Testis (tissue), 2 donors: ENCODE data around the gene MAST3.

Experiments used
- CTCF ChIP-seq, 3 experiments: fragments of 450-650 bp in 2 of 3; fragments of 200-600 bp in 1 of 3; sonication (generic) in 1 of 3; IDR thresholded peaks; one replicate each; pipeline ENCODE4 v1.5.1; 2016 to 2019; ENCODE audit warnings: antibody characterized with exemption in 3 of 3, mild to moderate bottlenecking in 2 of 3, moderate library complexity in 1 of 3
- POLR2A ChIP-seq: fragments of 450-650 bp; IDR thresholded peaks from one replicate; pipeline ENCODE4 v1.6.1; 2017; ENCODE audit warnings: antibody characterized with exemption, mild to moderate bottlenecking, moderate library complexity

GRCh38 chr19:18192673-18193387, 95.3 kb downstream of the MAST3 start, which contains the start of gene MPV17L2:
- TF ChIP-seq POLR2A (peak; percentile 66), CTCF (IDR thresholded peaks at IDR 0.05) (peak in 1 of 3 experiments; percentile 21)
